ENCODE measurements around the gene B9D1. TPM values are rescaled to one million over a fixed set of nuclear protein-coding genes. Genes with fewer than 3 reads are reported as not detected.

B9D1 gene
- polyA plus RNA-seq, 1 of the 3 experiments (the other 2 are of a cell fraction), result 81.6 TPM

GRCh38 chr17:19386974-19387920 is 24.7 kb upstream of the B9D1 start, which contains the start of gene MFAP4:
TSS of gene MFAP4 (minus strand) at chr17:19387190. CDS start at chr17:19387155, 35 bp downstream.
- Histone ChIP-seq H4K20me1 (ENCODE audit: insufficient read depth) (0 out of 2 replicates have a peak, but pooled peaks cover 7% of the 10 kb centered on the region), H3K4me1 (ENCODE audit: control insufficient read depth in 1 of 2, insufficient read depth in 2 of 2, low read depth in 1 of 2, low read length in 1 of 2) (peaks cover 58 to 90% of the 10 kb centered on the region in 2 experiments), H3K27ac (ENCODE audit: low read depth in 2 of 2, low read length in 1 of 2) (peak within 1 kb of the TSS; percentile 98 to 99), H3K4me2 (peak within 1 kb of the TSS; percentile 92), H3K9me2 (no peaks in the 10 kb centered on the region), H3K4me3 (ENCODE audit: low read depth in 2 of 2, low read length in 1 of 2) (peak within 1 kb of the TSS; percentile 55 to 69), H3K79me2 (ENCODE audit: insufficient read depth) (peaks cover 33% of the 10 kb centered on the region), H3K9me3 (no peaks in the 10 kb centered on the region), H3F3A (replicated peaks; ENCODE audit: insufficient read depth) (peaks cover 55% of the 10 kb centered on the region), H3K36me3 (replicated peaks in 1 of 2; ENCODE audit: control insufficient read depth in 1 of 2, insufficient read depth in 2 of 2, low read length in 1 of 2) (peaks cover 11 to 22% of the 10 kb centered on the region in 2 experiments), H3K27me3 (ENCODE audit: insufficient read depth) (no peaks in the 10 kb centered on the region), H3K9ac (peak within 1 kb of the TSS; percentile 77), H2AFZ (ENCODE audit: low read depth) (peak within 1 kb of the TSS; percentile 70; the same call in 1 of the 2 replicates)
- ChIA-PET CTCF (interaction anchor here (0.7 to 7.2 kb wide), 6 partner anchors 16 to 140 kb away, joined by 3 to 56 read pairs (median 4); partner anchors contain the start of genes B9D1 and RNF112), POLR2A (interaction anchor here (0.6 to 2.8 kb wide), 6 partner anchors 9 to 529 kb away, joined by 3 to 29 read pairs (median 9); partner anchors contain the start of genes B9D1, MAPK7 and RNF112)
- WGBS (ENCODE audit: low lambda C conversion rate), result 14% methylated on average over 16 of the region's 22 CpGs
- DNase-seq, result peak; percentile 91
- TF ChIP-seq MAX (IDR thresholded peaks at IDR 0.05; ENCODE audit: low read depth) (no peak; the same call in 1 of the 2 replicates), REST (IDR thresholded peaks at IDR 0.05; ENCODE audit: low read depth, low read length) (0 out of 2 replicates have a peak, but pooled peaks have one; percentile 8), EP300 (IDR thresholded peaks at IDR 0.05; ENCODE audit: borderline replicate concordance in 1 of 2, low read depth in 1 of 2, low read length in 1 of 2) (peak; percentile 71 to 90), USF2 (IDR thresholded peaks at IDR 0.05; ENCODE audit: borderline replicate concordance, low read depth, low read length) (no peak), RXRA (IDR thresholded peaks at IDR 0.05; ENCODE audit: borderline replicate concordance, low read depth) (0 out of 2 replicates have a peak, but pooled peaks have one; percentile 34), RCOR1 (IDR thresholded peaks at IDR 0.05; ENCODE audit: low read length) (peak; percentile 64; the same call in 1 of the 2 replicates), SMC3 (IDR thresholded peaks at IDR 0.05; ENCODE audit: low read depth, low read length) (0 out of 2 replicates have a peak, but pooled peaks have one; percentile 12), USF1 (IDR thresholded peaks at IDR 0.05; ENCODE audit: borderline replicate concordance, low read depth) (no peak), GABPA (IDR thresholded peaks at IDR 0.05; ENCODE audit: low read depth) (no peak), FOXJ3 (CRISPR knock-in tag; IDR thresholded peaks at IDR 0.05) (peak; percentile 95), CTCF (IDR thresholded peaks at IDR 0.05) (no peak), NRF1 (IDR thresholded peaks at IDR 0.05; ENCODE audit: low read depth, low read length) (no peak), JUND (IDR thresholded peaks at IDR 0.05) (peak; percentile 23; the same call in 1 of the 2 replicates), FOXM1 (IDR thresholded peaks at IDR 0.05; ENCODE audit: low read depth) (no peak; the same call in none of the 2 replicates), FOSL2 (IDR thresholded peaks at IDR 0.05; ENCODE audit: borderline replicate concordance, low read depth) (peak; percentile 9; the same call in 1 of the 2 replicates), TCF12 (IDR thresholded peaks at IDR 0.05) (peak; percentile 94), POLR2AphosphoS5 (IDR thresholded peaks at IDR 0.05; ENCODE audit: low read depth, low read length) (peak; percentile 81), TAF1 (IDR thresholded peaks at IDR 0.05; ENCODE audit: borderline replicate concordance, low read depth, low read length) (peak; percentile 10), SIN3A (IDR thresholded peaks at IDR 0.05; ENCODE audit: borderline replicate concordance, low read depth, low read length) (no peak), TEAD4 (IDR thresholded peaks at IDR 0.05; ENCODE audit: borderline replicate concordance, insufficient read depth) (peak; percentile 54; the same call in 1 of the 2 replicates), IRF3 (IDR thresholded peaks at IDR 0.05; ENCODE audit: low read depth, low read length) (no peak), MXI1 (IDR thresholded peaks at IDR 0.05; ENCODE audit: low read depth, low read length) (peak; percentile 51; the same call in 1 of the 2 replicates)

Data from SK-N-SH (cell line).